Vagina (tissue), 2 donors: ENCODE data around the gene SWAP70.

Experiments used
- CTCF ChIP-seq, 3 experiments: fragments of 450-650 bp in 2 of 3; fragments of 200-600 bp in 1 of 3; sonication (generic) in 1 of 3; IDR thresholded peaks; one replicate each; pipeline ENCODE4 v1.5.1; 2017 to 2019; ENCODE audit warnings: antibody characterized with exemption in 3 of 3, mild to moderate bottlenecking in 2 of 3, moderate library complexity in 2 of 3
- POLR2A ChIP-seq, 2 donors: fragments of 450-650 bp; IDR thresholded peaks; one replicate each; pipeline ENCODE4 v1.6.1; 2017; ENCODE audit warnings: antibody characterized with exemption in 2 of 2, mild to moderate bottlenecking in 2 of 2, moderate library complexity in 2 of 2

GRCh38 chr11:9784602-9785315, 120.9 kb downstream of the SWAP70 start:
- TF ChIP-seq CTCF (IDR thresholded peaks at IDR 0.05) (no peak), POLR2A (IDR thresholded peaks at IDR 0.05) (no peak)
